ENCODE measurements around the gene PDE1A. TPM values are rescaled to one million over a fixed set of nuclear protein-coding genes. Genes with fewer than 3 reads are reported as not detected.

PDE1A gene
- total RNA-seq, 4 donors from 2014 or later, result 13.1 to 83.1 (median 27.3) TPM

GRCh38 chr2:182164686-182165085 lies 262.1 kb downstream of the PDE1A start:
- no peaks in the 10 kb centered on the region for H3K27me3 ChIP-seq
- no peak for DNase-seq
- no peak overlapping the region for H3K4me3 ChIP-seq
- H3K9me3 ChIP-seq, result no peaks in the 10 kb centered on the region
- no peaks in the 10 kb centered on the region for H3K4me1 ChIP-seq
- no peak overlapping the region for H3K27ac ChIP-seq
- H3K36me3 ChIP-seq, result no peaks in the 10 kb centered on the region
- intact Hi-C loops (cut with DNase I; ENCODE audit: low total_unique reads), result no loop called here
- TF ChIP-seq POLR2A (IDR thresholded peaks at IDR 0.05) (no peak), CTCF (IDR thresholded peaks at IDR 0.05) (no peak)

- Histone ChIP-seq H3K9me3 (no peaks in the 10 kb centered on the region), H3K36me3 (no peaks in the 10 kb centered on the region), H3K27me3 (no peaks in the 10 kb centered on the region), H3K4me1 (no peaks in the 10 kb centered on the region), H3K27ac (no peak overlapping the region), H3K4me3 (no peak overlapping the region)
- DNase-seq, result no peak
- TF ChIP-seq CTCF (IDR thresholded peaks at IDR 0.05) (no peak), POLR2A (IDR thresholded peaks at IDR 0.05) (no peak)
- intact Hi-C loops (cut with DNase I; ENCODE audit: low total_unique reads), result no loop called here
Observed at GRCh38 chr2:182163878-182164277, 263.0 kb downstream of the PDE1A start.

GRCh38 chr2:182148344-182148743 lies 278.5 kb downstream of the PDE1A start:
- Histone ChIP-seq H3K4me3 (no peak overlapping the region), H3K27ac (no peak overlapping the region), H3K36me3 (no peaks in the 10 kb centered on the region), H3K9me3 (no peaks in the 10 kb centered on the region), H3K27me3 (no peaks in the 10 kb centered on the region), H3K4me1 (no peaks in the 10 kb centered on the region)
- intact Hi-C loops (cut with DNase I; ENCODE audit: low total_unique reads), result no loop called here
- no peak for TF ChIP-seq CTCF (IDR thresholded peaks at IDR 0.05)
- TF ChIP-seq POLR2A (IDR thresholded peaks at IDR 0.05), result no peak
- no peak for DNase-seq

- intact Hi-C loops (cut with DNase I; ENCODE audit: low total_unique reads), result no loop called here
- DNase-seq, result no peak
- TF ChIP-seq CTCF (IDR thresholded peaks at IDR 0.05), result no peak
Observed at GRCh38 chr2:182144776-182145165, 282.1 kb downstream of the PDE1A start.

GRCh38 chr2:182144041-182144775 lies 282.6 kb downstream of the PDE1A start:
- no peak for DNase-seq
- Histone ChIP-seq H3K36me3 (no peaks in the 10 kb centered on the region), H3K4me3 (no peak overlapping the region), H3K4me1 (no peaks in the 10 kb centered on the region), H3K9me3 (no peaks in the 10 kb centered on the region), H3K27ac (no peak overlapping the region), H3K27me3 (no peaks in the 10 kb centered on the region)
- TF ChIP-seq CTCF (IDR thresholded peaks at IDR 0.05), result no peak
- no peak for TF ChIP-seq POLR2A (IDR thresholded peaks at IDR 0.05)
- intact Hi-C loops (cut with DNase I; ENCODE audit: low total_unique reads), result no loop called here

More at GRCh38 chr2:182144776-182145165, 282.1 kb downstream of the PDE1A start:
- no peak overlapping the region for H3K27ac ChIP-seq
- no peaks in the 10 kb centered on the region for H3K9me3 ChIP-seq
- no peaks in the 10 kb centered on the region for H3K27me3 ChIP-seq
- H3K4me1 ChIP-seq, result no peaks in the 10 kb centered on the region
- no peak overlapping the region for H3K4me3 ChIP-seq
- H3K36me3 ChIP-seq, result no peaks in the 10 kb centered on the region

Data from uterus (tissue), 4 donors.